ENCODE results near the gene AUTS2. TPM values are rescaled to one million over a fixed set of nuclear protein-coding genes. Genes with fewer than 3 reads are reported as not detected.

The AUTS2 gene
- total and polyA plus RNA-seq, 10 donors = 6.1 to 54.8 (median 29.1) TPM

DNA sequence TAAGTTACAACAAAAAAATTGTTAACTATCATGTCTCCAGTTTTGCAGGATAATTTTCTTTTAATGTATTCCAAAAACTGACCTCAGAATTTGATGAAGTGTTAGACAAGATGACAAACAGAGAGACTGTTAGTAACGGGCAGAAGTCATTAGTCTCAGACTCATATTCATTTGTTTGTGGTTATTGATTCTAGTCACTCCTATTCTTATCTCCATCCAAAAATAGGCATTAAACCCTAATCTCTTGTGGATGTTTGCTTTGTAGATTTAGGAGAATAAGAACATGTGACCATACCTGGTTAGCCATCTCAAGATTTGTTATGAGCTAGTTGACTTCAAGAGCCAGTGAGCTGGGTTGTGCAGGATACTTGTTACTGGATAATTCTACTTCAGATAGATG is 261.1 kb downstream of the AUTS2 start:
- Histone ChIP-seq H3K27ac (no peak overlapping the region), H3K27me3 (replicated peaks in 1 of 7) (no peaks in the 10 kb centered on the region), H3K36me3 (no peaks in the 10 kb centered on the region), H3K4me1 (peaks cover 0 to 9% (median 0%) of the 10 kb centered on the region in 6 donors), H3K4me3 (no peak overlapping the region), H3K9me3 (no peaks in the 10 kb centered on the region)
- intact Hi-C loops (cut with DNase I; ENCODE audit: low total_unique reads) = no loop called here
- TF ChIP-seq, protein P1, sequence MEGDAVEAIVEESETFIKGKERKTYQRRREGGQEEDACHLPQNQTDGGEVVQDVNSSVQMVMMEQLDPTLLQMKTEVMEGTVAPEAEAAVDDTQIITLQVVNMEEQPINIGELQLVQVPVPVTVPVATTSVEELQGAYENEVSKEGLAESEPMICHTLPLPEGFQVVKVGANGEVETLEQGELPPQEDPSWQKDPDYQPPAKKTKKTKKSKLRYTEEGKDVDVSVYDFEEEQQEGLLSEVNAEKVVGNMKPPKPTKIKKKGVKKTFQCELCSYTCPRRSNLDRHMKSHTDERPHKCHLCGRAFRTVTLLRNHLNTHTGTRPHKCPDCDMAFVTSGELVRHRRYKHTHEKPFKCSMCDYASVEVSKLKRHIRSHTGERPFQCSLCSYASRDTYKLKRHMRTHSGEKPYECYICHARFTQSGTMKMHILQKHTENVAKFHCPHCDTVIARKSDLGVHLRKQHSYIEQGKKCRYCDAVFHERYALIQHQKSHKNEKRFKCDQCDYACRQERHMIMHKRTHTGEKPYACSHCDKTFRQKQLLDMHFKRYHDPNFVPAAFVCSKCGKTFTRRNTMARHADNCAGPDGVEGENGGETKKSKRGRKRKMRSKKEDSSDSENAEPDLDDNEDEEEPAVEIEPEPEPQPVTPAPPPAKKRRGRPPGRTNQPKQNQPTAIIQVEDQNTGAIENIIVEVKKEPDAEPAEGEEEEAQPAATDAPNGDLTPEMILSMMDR (IDR thresholded peaks at IDR 0.05 in 8 of 11, conservative IDR thresholded peaks at IDR 0.05 in 3 of 11) = no peak
- no peak for TF ChIP-seq POLR2AphosphoS5 (IDR thresholded peaks at IDR 0.05)
- DNase-seq = no peak
- WGBS, 5 donors = 69 to 89% (median 86%) methylated on average over 1 of the region's 1 CpG

DNA sequence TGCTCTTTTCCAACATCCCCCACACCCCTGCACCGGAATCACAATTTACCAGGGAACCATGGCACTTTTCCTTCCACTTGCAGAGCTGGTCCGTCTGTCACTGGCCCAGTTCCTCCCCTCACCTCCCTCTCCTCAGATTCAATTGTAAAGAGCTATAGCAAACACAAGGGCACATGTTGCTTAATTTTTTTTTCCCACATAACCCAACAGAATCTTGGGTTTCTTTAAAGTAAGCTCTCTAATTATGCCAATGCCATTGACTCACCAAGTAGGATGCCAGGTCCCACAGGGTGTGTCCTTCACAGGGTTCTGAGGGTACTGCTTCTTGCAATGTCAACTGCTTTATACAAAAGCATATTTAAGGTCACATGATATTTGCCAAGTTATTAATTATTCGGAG is 262.2 kb downstream of the AUTS2 start:
- H3K36me3 ChIP-seq = no peaks in the 10 kb centered on the region
- DNase-seq = no peak
- no peak overlapping the region for H3K27ac ChIP-seq
- peaks cover 0 to 9% (median 1%) of the 10 kb centered on the region in 6 donors for H3K4me1 ChIP-seq
- WGBS, 5 donors = 88 to 94% (median 91%) methylated on average over 3 of the region's 3 CpGs
- H3K4me3 ChIP-seq = no peak overlapping the region
- no peaks in the 10 kb centered on the region for H3K9me3 ChIP-seq
- no peaks in the 10 kb centered on the region for H3K27me3 ChIP-seq (replicated peaks in 1 of 7)
- TF ChIP-seq POLR2AphosphoS5 (IDR thresholded peaks at IDR 0.05) = no peak
- TF ChIP-seq, protein P1 (IDR thresholded peaks at IDR 0.05 in 8 of 11, conservative IDR thresholded peaks at IDR 0.05 in 3 of 11) = no peak
- TF ChIP-seq POLR2A (IDR thresholded peaks at IDR 0.05) = no peak
- intact Hi-C loops (cut with DNase I; ENCODE audit: low total_unique reads) = no loop called here

DNA sequence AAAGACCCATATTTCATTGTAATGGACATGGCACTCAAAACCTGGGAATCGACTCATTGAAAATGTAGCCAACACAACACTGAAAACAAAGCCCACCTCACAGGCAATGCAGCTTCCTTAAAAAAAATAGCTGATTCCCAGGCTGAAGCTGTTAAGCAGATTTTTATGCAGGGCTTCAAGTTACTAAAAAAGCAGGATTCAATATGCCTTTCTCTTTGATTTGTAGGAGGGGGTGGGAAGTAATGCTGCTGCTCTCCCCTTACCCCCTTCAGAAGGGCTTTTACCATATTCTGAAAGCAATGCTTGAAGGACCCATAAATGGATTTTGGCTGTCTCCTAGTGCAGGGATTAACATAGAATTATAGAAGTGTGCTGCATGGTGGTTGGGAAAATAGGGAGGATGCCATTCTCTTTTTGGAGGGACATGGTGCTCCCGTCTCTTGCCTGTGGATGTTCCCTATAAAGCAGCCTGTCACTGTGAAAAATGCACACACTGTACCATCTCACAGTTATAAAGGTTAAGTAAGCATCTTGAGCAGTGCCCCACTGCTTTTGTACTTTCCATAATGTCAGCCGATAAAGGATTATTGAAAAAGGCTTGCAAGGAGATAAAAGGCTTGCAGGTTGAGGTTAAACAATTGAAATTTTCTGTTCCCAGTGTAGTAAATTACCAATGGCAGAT is 262.8 kb downstream of the AUTS2 start:
- H3K36me3 ChIP-seq = no peaks in the 10 kb centered on the region
- no peaks in the 10 kb centered on the region for H3K27me3 ChIP-seq (replicated peaks in 1 of 7)
- intact Hi-C loops (cut with DNase I; ENCODE audit: low total_unique reads) = no loop called here
- 86 to 99% (median 92%) methylated on average over 3 of the region's 3 CpGs for WGBS, 5 donors
- no peak overlapping the region for H3K4me3 ChIP-seq
- no peak for DNase-seq
- H3K9me3 ChIP-seq = no peaks in the 10 kb centered on the region
- TF ChIP-seq POLR2AphosphoS5 (IDR thresholded peaks at IDR 0.05) (no peak), POLR2A (IDR thresholded peaks at IDR 0.05) (no peak)
- TF ChIP-seq, protein P1 (IDR thresholded peaks at IDR 0.05 in 8 of 11, conservative IDR thresholded peaks at IDR 0.05 in 3 of 11) = no peak
- H3K27ac ChIP-seq = no peak overlapping the region
- peaks cover 0 to 9% (median 1%) of the 10 kb centered on the region in 6 donors for H3K4me1 ChIP-seq

DNA sequence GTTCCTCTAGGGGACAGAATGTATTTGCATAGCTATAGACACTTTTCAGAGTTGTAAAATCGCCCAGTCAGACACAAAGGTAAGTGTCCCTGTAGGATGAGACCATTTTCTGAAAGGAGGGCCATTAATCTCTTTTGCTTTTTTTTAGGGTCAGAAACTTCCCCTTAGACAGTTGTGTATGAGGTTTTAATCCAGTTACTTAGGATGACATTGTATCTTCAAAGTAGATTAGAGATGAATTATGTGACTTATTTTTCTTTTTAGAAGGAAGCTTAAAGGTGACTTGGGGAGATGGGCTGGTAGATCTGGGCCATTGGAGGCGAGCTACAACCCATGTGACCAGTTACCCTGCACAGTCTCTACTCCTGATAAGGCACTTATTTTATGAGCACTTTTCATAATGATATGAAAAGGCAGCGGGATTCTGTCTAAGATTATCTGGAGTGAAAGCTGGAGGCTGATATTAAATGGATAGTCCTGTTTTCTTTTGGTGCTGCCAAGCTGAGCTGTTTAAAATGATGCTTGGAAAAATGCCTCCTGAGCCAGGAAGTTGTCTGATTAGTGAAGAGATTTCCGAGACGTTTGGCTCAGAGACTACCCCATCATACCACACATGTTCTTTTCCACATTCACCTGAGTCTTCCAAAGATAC is 264.3 kb downstream of the AUTS2 start:
- Histone ChIP-seq H3K4me1 (peaks cover 0 to 9% (median 1%) of the 10 kb centered on the region in 6 donors), H3K9me3 (no peaks in the 10 kb centered on the region), H3K4me3 (no peak overlapping the region), H3K36me3 (no peaks in the 10 kb centered on the region), H3K27ac (no peak overlapping the region), H3K27me3 (replicated peaks in 1 of 7) (no peaks in the 10 kb centered on the region)
- intact Hi-C loops (cut with DNase I; ENCODE audit: low total_unique reads) = no loop called here
- TF ChIP-seq POLR2AphosphoS5 (IDR thresholded peaks at IDR 0.05) (no peak), POLR2A (IDR thresholded peaks at IDR 0.05) (no peak)
- TF ChIP-seq, protein P1 (IDR thresholded peaks at IDR 0.05 in 8 of 11, conservative IDR thresholded peaks at IDR 0.05 in 3 of 11) = no peak
- no peak for DNase-seq
- WGBS, 5 donors = 43 to 77% (median 68%) methylated on average over 5 of the region's 5 CpGs

Data from spleen (tissue), 11 donors.